Measurements from ENCODE around the gene KLF8.

The KLF8 gene

GRCh38 chrX:56313308-56313707, 81.2 kb downstream of the KLF8 start:
- H3K9me3 Mint-ChIP-seq = peaks cover 62% of the 10 kb centered on the region
- no peaks in the 10 kb centered on the region for H3K27me3 Mint-ChIP-seq (ENCODE audit: low read depth, poor library complexity)
- no peak overlapping the region for H3K27ac Mint-ChIP-seq
- no peak for TF ChIP-seq CTCF (IDR thresholded peaks at IDR 0.05)
- no peaks in the 10 kb centered on the region for H3K36me3 Mint-ChIP-seq (ENCODE audit: low read depth)
- no peaks in the 10 kb centered on the region for H3K4me1 Mint-ChIP-seq
- H3K4me3 Mint-ChIP-seq = no peak overlapping the region
- DNase-seq = no peak

- H3K4me1 Mint-ChIP-seq = no peaks in the 10 kb centered on the region
- no peak for DNase-seq
- H3K27me3 Mint-ChIP-seq (ENCODE audit: low read depth, poor library complexity) = no peaks in the 10 kb centered on the region
- H3K4me3 Mint-ChIP-seq = no peak overlapping the region
- peaks cover 60% of the 10 kb centered on the region for H3K9me3 Mint-ChIP-seq
- no peaks in the 10 kb centered on the region for H3K36me3 Mint-ChIP-seq (ENCODE audit: low read depth)
- no peak for TF ChIP-seq CTCF (IDR thresholded peaks at IDR 0.05)
- H3K27ac Mint-ChIP-seq = no peak overlapping the region
Measured at GRCh38 chrX:56314334-56314733, 82.2 kb downstream of the KLF8 start.

- Mint-ChIP-seq H3K27me3 (ENCODE audit: low read depth, poor library complexity) (no peaks in the 10 kb centered on the region), H3K9me3 (peaks cover 76% of the 10 kb centered on the region), H3K36me3 (ENCODE audit: low read depth) (no peaks in the 10 kb centered on the region), H3K27ac (no peak overlapping the region), H3K4me1 (no peaks in the 10 kb centered on the region), H3K4me3 (no peak overlapping the region)
- TF ChIP-seq CTCF (IDR thresholded peaks at IDR 0.05) = no peak
- DNase-seq = no peak
Measured at GRCh38 chrX:56318076-56318475, 85.9 kb downstream of the KLF8 start.

GRCh38 chrX:56319165-56319564, 87.0 kb downstream of the KLF8 start:
- DNase-seq = no peak
- Mint-ChIP-seq H3K4me3 (no peak overlapping the region), H3K27ac (no peak overlapping the region), H3K4me1 (no peaks in the 10 kb centered on the region), H3K9me3 (peaks cover 70% of the 10 kb centered on the region), H3K27me3 (ENCODE audit: low read depth, poor library complexity) (no peaks in the 10 kb centered on the region), H3K36me3 (ENCODE audit: low read depth) (no peaks in the 10 kb centered on the region)
- TF ChIP-seq CTCF (IDR thresholded peaks at IDR 0.05) = no peak

All from nephron progenitor cell (in vitro differentiated cells).